ENCODE data around the gene LYPD3.

DNA sequence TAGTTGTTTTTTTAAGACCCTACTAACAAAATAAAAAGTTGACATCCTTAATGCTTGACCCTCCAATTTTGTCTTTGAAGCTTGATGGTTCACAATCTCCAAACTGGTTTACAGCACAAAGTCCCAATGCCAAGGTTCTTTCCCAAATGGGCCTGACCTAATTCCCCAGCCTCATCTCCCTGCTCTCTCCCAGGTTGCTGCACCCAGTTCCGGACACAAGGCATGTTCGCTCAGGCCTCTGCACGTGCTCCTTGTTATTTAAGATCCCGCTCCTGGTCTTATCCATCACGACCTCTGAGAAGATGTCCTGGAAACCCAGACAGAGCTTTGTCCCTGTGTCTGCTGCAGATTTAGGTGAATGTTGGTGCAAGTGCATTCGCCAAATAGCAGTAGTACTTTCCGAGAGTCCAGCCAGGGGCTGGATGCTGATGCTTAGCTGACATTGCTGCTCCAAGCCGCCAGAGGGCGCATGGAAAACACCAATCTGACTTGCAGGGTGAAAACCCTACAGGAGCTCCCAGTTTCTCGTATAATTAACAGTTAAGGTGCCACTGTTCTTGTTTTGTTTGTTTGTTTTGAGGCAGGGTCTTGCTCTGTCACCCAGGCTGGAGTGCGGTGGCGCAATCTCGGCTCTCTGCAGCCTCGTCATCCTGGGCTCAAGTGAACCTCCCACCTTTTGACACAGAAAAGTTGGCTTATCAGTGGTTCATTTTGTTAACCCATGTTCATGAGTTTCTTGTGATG, 18.5 kb downstream of the LYPD3 start:
- TF ChIP-seq CTCF (IDR thresholded peaks at IDR 0.05), result peak; percentile 93 to 96 (median 96)
- TF ChIP-seq POLR2A (IDR thresholded peaks at IDR 0.05), result no peak
